Limb (tissue), 2 donors: ENCODE data around the gene FAM170B.

Experiments
- DNase-seq, 2 donors: peaks; one replicate each; pipeline ENCODE4 v3.0.0-alpha.2; 2016; ENCODE audit errors: extremely low spot score in 2 of 2

The FAM170B gene

GRCh38 chr10:49123981-49124950, 9.6 kb downstream of the FAM170B start:
- no peak for DNase-seq

DNA sequence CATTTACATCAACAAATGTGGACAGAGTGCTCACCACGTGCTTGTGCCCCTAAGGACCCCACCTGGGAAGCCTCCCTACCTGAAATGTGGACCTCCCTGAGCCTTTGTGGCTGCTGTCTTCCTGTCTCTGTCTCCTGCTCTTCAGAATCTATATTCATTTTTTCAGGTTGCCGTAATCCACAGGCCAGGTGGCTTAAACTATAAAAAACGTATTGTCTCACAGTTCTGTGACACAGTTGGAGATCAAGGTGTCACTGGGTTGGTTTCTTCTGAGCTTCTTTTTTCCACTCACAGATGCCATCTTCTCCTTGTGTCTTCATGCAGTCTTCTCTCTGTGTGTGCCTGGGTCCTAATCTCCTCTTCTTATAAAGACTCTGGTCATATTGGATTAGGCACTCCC, 12.9 kb downstream of the FAM170B start:
- no peak for DNase-seq

DNA sequence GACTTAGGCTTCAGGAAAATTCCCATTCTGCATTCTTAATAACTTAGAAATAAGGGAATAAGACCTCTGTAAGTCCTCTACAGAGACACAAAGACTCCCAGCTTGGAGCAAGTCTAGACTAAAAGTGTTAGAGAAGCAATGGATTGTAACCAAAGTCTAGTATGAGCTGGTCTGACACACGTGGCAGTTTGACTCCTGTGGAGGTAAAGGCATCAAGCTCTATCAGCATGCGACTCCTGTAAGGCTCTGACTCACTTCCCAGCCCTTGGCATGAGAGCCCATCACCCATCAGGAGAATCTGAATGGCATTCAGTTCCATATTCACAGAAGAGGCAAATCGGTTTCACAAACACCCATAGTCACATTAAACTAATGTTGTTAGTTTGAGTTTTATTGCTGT, 14.1 kb downstream of the FAM170B start:
- no peak for DNase-seq

DNA sequence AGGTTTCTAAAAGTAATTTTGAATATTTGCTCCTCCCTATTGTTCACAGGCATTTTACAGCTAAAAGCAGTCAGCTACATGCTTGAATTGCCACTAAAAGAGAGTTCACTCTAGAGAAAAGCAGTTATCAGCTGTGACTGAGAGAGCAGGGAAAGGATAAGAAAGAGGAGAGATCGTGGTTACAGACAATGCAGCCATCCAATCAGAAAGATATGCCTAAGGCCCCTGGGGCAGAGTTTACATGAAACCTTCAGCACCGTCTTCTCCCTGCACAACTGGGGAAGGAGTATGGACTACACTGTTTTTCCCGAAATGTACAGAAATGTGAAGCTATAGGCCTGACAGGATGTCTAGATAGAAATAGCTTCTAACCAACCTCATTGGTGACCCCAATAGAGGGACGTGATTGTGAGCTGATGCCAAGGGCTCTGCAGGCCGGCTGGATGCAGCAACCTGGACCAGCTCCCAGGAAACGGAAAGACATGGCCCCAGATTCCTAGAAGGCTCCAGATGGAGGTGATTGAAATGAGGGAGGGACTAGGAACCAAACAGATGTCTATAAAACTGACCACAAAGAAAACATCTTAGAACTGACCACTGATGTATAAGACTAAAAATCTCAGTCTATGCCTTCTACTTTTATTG, 15.3 kb downstream of the FAM170B start:
- no peak for DNase-seq

DNA sequence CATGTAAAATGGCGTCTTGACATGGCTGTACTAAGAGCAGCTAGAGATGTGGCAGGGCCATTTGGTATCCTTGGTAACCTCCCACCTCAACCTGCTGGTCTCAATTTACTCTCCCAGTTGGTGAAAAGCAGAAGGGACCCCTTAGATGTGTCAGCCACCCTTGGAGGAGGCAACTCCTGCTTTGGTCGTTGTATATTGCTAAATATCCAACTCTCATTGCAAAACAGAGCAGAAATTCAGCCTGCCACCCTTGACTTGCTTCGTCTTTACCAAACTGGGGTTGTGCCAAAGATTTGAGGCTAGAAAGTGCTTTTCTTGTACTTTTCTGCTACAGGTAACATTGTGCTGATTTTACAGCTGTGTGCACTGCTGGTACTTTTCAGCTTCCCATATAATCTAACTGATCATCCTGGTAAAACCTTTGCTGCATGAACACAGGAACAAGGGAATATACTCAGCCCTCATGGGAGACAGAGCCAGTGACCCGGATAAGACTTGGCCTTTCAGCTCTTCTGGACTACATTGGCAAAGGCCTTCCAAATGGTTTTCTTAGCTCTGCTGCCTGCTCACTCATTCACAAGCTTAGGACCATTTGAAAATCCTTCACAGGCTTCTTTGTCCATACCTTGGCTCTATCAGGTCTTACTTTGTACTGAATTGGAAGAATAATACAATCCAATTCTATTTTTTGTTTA, 16.3 kb downstream of the FAM170B start:
- no peak for DNase-seq

DNA sequence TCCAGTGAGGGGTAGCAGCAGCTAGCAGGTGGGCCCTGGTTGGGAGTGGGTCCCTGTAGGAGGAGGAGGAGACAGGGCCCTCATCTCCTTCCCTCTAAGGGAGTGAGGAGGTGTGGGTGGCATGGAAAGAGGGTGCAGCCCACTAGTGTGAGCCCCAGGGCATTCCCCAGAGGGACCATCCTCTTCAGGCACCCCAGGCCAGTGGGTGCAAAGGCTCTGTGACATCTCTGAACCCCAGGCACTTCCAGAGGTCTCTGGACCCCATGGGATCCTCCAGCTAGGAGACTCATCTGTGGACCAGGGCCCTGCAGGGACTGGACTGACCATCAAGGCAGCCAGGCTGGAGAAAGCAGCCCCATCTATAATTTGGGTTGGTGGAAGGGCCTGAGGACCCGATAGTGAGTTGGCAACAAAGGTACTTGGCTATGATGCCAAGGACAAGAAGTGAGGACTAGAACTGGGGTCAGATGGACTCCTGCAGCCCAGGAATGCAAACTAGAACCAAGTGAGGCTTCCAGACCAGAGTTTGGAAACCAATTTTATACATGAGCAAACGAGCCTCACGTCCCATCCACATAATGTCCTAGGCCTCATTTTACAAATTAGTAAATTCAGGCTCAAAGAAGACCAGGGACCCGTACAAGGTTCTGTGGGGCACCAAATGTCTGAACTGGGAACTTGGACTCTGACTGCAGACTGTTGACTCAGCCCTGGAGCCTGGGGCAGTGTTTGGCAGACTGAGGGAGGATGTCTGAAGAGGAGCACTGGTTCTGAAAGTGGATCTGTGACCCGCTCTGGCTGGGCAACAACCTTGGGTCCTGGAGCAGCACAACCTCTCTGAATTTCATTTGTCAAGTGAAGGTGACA, 17.1 kb downstream of the FAM170B start:
- no peak for DNase-seq

DNA sequence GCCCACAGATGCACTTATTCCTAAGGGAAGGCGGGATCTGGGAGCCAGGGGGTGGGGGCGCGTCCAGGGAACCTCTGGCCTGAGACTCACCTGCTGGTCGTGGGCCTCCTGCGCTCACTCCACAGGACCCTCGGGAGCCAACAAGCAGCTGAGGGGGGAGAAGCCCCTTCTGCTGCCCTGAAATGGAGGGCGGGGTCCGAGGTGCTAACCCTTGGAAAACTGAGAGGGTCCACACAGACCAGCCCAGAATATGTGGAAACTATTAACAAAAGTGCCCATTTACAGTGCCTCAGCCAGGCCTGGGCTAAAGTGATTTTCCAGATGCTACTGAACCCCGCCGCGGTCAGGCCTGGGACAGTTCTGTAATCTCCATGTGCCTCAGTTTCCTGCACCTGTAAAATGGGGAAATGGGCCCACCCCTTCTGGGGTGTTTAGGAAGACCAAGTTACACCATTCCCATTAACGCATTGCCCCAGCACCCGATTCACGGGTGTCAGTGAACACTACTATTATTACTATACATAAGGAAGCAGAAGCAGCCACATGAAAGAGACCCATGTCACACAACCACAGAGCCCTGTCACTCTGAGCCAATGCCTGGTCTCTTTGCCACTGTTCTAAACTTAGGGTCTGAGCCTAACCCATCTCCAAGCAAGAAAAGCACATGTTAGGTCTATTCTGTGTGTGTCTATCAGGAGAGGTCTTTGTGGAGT, 17.9 kb downstream of the FAM170B start:
- DNase-seq: no peak

DNA sequence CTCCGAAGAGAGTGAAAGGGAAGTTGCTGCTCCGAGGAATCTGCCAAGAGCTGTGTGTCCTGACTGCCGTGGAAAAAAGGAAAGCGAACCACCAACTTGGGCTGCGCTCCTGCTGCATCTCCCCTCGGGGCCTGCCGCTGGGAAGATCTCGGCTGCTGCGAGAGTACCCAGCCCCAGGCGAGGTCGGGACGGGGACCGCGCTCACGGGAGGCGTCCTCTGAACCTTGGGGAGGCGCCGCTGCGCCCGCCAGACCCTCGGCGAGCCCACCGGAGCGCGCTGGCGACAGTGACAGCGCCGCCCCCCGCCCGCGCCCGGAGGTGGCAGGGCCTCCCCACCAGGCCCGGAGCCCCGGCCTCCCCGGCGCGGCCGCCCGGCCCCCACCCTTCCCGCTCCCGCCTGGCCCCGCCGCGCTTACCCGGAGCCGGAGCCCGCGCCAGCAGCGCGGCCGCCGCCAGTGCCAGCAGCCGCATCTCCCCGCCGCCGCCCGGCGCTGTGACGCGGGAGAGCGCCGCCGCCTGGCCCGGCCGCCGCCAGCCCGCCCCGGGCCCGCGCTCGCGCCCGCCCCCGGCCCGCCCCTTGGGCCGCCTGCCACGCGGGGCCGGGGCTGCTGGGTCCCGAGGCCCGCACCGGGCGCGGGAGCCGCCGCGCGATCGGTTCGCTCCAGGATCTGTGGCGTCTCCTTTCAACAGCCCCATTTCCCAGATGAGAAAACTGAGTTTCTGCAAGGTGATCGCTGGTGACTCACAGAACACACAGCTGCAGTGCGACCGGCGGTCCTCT, 18.6 kb downstream of the FAM170B start, which contains the start of gene VSTM4:
VSTM4 (minus strand) TSS at position 508 of the 781 bp plus-strand sequence; CDS start at position 471, 37 bp downstream.
- DNase-seq: peak; percentile 60 to 76

- DNase-seq: no peak
Measured at GRCh38 chr10:49114718-49115014, 19.2 kb downstream of the FAM170B start.

DNA sequence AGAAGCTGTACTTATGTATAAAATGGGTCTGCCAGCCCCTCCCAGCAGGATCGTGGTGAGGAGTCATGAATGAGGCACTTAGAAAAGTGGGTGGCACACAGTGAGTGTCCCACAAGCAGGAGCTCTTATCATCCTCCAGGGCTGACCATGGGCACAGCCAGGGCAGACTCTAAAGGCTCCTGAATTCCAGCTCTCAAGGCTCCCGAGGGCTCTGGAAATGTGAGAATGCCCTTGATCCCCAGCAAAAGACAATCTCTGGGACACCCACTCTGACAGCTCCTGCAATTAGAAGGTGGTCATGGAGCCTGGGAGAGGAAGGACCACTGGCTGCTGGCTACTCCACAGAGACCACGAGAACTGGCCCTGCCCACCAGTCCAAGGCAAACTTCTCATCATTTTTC, 20.1 kb downstream of the FAM170B start:
- no peak for DNase-seq

DNA sequence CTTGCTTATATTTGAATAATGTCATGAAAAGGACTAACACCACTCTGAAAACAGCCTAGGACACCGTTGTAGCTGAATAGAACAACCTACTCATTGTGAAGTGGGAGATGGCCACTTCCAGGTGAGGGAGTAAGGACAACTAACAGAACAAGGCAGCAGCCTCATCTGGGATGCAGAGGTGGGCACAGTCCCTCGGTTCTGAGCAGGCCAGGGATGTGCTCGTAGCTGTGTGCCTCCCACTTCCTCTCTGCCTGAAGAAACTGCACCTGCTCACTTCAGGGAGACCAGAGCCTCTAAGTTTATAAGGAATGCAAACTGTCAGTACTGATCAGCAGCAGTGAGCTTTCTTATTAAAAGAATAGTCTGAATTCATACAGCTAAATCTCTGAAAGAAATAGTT, 21.0 kb downstream of the FAM170B start:
- DNase-seq: no peak

DNA sequence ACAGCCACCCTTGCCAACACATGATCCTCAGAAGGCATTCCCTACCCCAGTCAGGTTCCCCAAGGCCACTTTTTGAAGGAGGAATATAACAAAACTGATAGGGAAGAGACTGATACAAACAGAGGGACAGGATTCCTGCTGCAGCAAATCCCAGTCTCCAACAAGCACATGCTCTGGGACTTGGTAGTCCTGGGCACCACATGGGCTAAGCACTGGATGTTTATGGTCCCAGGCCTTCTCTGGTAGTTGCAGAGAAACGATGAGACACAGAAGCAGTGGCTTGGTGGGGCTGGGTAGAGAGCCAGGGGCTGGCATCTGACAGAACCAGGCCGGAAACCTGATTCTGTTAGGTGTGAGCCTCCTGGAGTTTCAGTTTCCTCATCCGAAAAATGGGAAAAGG, 21.7 kb downstream of the FAM170B start:
- no peak for DNase-seq

DNA sequence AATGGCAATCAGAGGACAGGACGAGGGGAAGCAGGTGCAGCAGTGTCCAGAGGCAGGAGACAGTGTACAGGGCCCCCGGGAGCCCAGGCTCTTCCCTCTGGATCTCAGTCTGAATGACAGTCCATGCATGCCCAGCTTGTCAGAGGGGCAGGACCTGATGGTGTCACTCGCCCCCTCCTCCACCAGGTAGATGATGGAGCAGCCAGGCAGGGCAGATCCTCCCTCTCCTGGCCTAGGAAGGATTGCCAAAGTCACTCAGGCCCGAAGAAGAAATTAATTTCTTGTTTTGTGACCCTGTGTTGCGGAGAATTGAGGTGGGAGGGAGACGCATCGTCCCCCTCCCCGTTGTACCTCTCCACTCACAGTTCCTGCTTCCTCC, 22.5 kb downstream of the FAM170B start:
- DNase-seq: no peak

- no peak for DNase-seq
Measured at GRCh38 chr10:49110684-49111319, 23.0 kb downstream of the FAM170B start.

DNA sequence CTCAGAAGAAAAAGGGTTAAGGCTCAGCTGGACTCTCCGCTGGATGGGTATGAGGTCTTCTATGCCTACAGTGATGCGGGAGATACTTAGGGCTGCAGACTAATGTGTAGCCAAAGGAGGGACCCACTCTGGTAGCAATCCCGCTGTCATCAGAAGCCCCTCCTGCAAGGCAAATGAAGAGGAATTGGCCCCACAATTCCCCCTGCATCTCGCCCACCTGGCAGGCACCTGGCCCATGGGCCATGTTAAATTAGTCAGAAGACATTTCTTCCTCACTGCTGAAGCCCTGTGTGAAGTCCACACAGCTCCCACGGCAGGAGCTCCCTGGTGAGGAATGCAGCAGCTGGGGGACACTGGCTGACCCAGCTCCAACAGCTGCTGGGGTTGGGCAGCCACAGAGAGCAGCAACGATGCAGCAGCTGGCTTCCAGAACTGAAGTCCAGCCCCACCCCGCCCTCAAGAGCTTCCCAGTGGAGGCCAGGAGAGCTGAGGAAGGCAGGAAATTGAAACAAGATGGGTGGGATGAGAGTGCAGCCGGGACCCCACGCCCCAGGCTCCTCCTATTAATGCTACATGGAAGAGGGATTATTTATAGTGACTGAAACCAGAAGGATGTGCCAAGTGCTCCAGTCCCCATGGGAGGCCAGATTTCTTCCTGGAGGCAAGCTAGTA, 24.0 kb downstream of the FAM170B start:
- peak; percentile 76 to 87 for DNase-seq

GRCh38 chr10:49108656-49109055, 25.2 kb downstream of the FAM170B start:
- no peak for DNase-seq

GRCh38 chr10:49107887-49108267, 25.9 kb downstream of the FAM170B start:
- no peak for DNase-seq

GRCh38 chr10:49107111-49107886, 26.5 kb downstream of the FAM170B start:
- no peak for DNase-seq
